Right forelimb (tissue), 1 donor: ENCODE results near the gene DCBLD2.

Experiments
- DNase-seq: peaks from one replicate; pipeline ENCODE4 v3.0.0-alpha.2; 2018

Gene DCBLD2

DNA sequence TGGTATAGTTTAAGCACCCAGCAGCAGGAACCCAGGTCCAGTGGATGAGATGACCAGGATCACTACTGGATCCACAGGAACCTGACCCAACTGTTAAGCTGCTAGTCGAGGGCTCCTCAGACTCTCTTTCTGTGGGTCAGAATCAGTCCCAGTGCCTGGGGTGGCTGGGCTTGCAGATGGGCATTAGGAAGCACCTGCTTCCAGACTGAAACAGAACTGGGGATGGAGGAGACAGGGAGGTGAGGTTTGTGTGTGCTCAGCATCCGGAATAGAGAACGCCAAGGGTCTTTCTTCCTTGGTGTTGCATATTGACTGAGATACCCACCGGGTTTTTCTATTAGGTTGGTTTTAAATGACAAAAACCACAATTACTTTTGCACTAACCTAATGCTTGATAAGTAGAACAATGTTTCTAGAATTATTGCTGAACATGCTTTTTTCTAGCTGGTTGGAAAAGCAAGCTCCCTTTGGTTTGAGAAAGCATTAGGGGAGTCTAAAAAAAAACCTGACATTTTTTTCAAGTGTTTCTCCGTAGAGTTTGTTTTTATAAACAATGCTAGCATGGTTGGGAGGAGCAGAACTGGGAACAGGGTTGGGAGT lies 137.6 kb downstream of the DCBLD2 start:
- DNase-seq = no peak

GRCh38 chr3:98763076-98763475 lies 138.4 kb downstream of the DCBLD2 start, which contains the start of gene ST3GAL6:
Gene ST3GAL6 (plus strand): TSS chr3:98763340. CDS start chr3:98768441, 5,101 bp downstream.
- DNase-seq = no peak

GRCh38 chr3:98761643-98762229 lies 139.8 kb downstream of the DCBLD2 start:
- no peak for DNase-seq

GRCh38 chr3:98759629-98760028 lies 141.9 kb downstream of the DCBLD2 start:
- no peak for DNase-seq

- DNase-seq = no peak
These were observed 145.9 kb downstream of the DCBLD2 start for GRCh38 chr3:98755601-98756000.

DNA sequence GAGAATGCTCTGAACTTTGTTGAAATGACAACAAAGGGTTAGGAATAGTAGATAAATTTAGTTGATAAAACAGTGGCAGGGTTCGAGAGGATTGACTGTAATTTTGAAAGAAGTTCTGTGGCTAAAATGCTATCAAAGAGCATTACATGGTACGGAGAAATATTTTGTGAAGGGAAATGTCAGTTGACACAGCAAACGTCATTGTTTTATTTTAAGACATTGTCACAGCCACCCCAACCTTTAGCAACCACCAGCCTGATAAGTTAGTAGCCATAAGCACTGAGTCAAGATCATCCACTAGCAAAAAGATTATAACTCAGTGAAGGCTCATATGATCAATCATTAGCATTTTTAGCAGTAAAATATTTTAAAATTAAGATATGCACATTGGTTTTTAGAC lies 147.0 kb downstream of the DCBLD2 start:
- no peak for DNase-seq

DNA sequence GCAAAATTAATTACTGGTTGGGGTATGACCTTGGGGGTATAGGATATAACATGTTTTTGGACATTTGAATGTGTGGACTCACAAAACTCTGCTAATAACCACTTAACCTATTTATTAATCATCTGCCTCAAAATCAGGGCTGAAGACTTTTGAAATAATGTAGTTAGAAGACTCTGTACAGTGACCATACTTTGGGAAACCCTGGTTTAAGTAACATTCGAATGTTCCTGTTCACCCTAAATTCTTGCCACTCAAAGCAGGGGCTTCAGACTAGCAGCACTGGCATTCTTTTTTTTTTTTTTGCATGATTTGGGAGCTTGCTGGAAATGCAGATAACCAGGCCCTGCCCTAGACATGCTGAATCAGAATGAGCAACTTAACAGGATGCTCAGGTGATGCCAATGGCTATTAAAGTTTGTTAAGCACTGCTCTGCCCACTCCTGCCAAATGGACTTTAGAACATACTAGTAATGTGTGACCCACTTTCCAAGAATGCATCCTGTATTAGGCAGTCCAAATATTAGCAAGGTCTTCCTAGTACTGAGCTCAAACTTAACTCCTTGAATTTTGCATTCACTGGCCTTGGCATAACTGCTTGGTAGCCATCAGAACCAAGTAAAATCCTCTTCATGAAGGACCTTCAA lies 151.1 kb downstream of the DCBLD2 start:
- no peak for DNase-seq

GRCh38 chr3:98746882-98747281 lies 154.6 kb downstream of the DCBLD2 start:
- DNase-seq = no peak

DNA sequence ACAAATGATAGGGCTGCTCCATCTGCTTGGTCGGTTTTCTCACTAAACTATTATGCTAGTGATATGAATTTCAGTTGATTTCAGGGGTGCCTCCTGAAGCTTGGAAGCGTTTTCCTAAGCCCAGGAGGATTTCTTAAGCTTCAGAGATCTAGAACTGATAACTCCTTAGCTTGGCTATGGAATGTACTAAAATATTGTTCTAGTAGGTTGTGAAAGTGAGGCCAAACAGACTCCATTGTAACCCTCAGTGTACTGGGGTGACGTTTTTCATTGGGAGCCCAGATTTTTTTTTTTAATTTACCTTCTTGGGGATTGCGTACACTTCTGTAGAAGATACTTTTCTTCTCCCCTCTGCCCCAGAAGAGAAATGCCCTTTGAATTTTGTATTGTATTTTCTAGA lies 155.4 kb downstream of the DCBLD2 start:
- DNase-seq = no peak
